Esophagus squamous epithelium (tissue), 5 donors: ENCODE data around the gene NRXN2. TPM values are rescaled to one million over a fixed set of nuclear protein-coding genes. Genes with fewer than 3 reads are reported as not detected.

ENCODE experiments used
- DNase-seq: peaks from one replicate; lab custom pipeline; 2025; lab: John Stamatoyannopoulos, UW
- H3K27ac ChIP-seq, 4 donors: fragments of 200-600 bp; sonication (generic); one replicate each; pipeline ENCODE4 v1.5.1; 2016 to 2019; ENCODE audit warnings: mild to moderate bottlenecking in 1 of 4
- H3K27me3 ChIP-seq, 4 donors: fragments of 200-600 bp; sonication (generic); 1 replicate in 3 of 4; 2 replicates in 1 of 4; pipeline versions ENCODE4 v1.5.1 to v1.6.0; 2017 to 2021; ENCODE audit warnings: antibody characterized with exemption in 1 of 4
- H3K36me3 ChIP-seq, 3 donors: fragments of 200-600 bp; sonication (generic); one replicate each; pipeline ENCODE4 v1.5.1; 2016 to 2019
- H3K4me1 ChIP-seq, 3 donors: fragments of 200-600 bp; sonication (generic); one replicate each; pipeline ENCODE4 v1.5.1; 2017 to 2019
- H3K4me3 ChIP-seq, 4 donors: fragments of 200-600 bp; sonication (generic); 1 replicate in 3 of 4; 2 replicates in 1 of 4; pipeline ENCODE4 v1.5.1; 2016 to 2019; ENCODE audit warnings: mild to moderate bottlenecking in 2 of 4, moderate library complexity in 1 of 4
- H3K9me3 ChIP-seq, 3 donors: fragments of 200-600 bp; sonication (generic); one replicate each; pipeline ENCODE4 v1.5.1; 2016 to 2019
- POLR2A ChIP-seq, 4 donors: fragments of 450-650 bp; IDR thresholded peaks; one replicate each; pipeline ENCODE4 v1.6.1; 2017; ENCODE audit warnings: antibody characterized with exemption in 4 of 4, mild to moderate bottlenecking in 4 of 4, moderate library complexity in 3 of 4
- WGBS, 2 donors: methylation state at CpG; one replicate each; pipeline ENCODE4 v1.1.5; 2018; 5-methylcytosine and 5-hydroxymethylcytosine counted together
- intact Hi-C: fragments of 100-400 bp; cut with DNase I; formaldehyde crosslinking; loops from one replicate; pipeline ENCODE4 v1.15.0; 2022
- total RNA-seq, 4 donors: library from RNA; depleted of rRNA; stranded (reverse); fragments of >200 nt; gene quantifications; one replicate each; pipeline ENCODE4 v1.1.0, GENCODE V29; 2016
- TF ChIP-seq, protein P1 (sequence below), 6 experiments: fragments of 450-650 bp in 4 of 6; fragments of 200-600 bp in 2 of 6; sonication (generic) in 2 of 6; IDR thresholded peaks; one replicate each; pipeline ENCODE4 v1.5.1; 2016 to 2019; ENCODE audit warnings: antibody characterized with exemption in 6 of 6, mild to moderate bottlenecking in 4 of 6, moderate library complexity in 4 of 6
- donor health status: DM: yes; HTN: yes; CAD: no.

Gene NRXN2
- total RNA-seq, 4 donors from 2014 or later = 0.38 TPM; not detected in 3

DNA sequence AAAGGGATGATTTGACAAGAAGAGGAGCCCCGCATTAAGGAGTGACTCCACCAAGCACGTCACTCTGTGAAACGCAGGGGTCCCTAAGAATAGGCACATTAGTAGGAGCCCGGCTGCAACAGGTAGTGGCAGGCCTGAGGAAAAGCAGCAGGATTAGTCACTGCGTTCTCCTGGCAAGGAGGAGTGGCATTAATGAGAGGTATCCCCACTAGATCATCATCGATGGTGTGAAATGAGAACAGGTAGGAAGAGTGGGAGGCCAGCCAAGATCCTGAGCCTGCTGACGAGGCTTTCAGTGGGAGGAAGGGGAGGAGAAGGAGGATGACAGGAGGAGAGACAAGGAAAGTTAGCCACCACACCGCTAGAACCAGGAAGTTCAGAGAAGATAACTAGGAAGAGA is 38.6 kb downstream of the NRXN2 start:
- WGBS, 2 donors = 13 to 40% methylated on average over 8 of the region's 8 CpGs
- Histone ChIP-seq H3K27me3 (peaks cover 0 to 10% (median 0%) of the 10 kb centered on the region in 4 donors), H3K4me1 (peaks cover 0 to 34% (median 6%) of the 10 kb centered on the region in 3 donors), H3K36me3 (no peaks in the 10 kb centered on the region), H3K4me3 (no peak overlapping the region), H3K27ac (no peak overlapping the region), H3K9me3 (no peaks in the 10 kb centered on the region)
- intact Hi-C loops = no loop called here
- DNase-seq = no peak
- TF ChIP-seq, protein P1, sequence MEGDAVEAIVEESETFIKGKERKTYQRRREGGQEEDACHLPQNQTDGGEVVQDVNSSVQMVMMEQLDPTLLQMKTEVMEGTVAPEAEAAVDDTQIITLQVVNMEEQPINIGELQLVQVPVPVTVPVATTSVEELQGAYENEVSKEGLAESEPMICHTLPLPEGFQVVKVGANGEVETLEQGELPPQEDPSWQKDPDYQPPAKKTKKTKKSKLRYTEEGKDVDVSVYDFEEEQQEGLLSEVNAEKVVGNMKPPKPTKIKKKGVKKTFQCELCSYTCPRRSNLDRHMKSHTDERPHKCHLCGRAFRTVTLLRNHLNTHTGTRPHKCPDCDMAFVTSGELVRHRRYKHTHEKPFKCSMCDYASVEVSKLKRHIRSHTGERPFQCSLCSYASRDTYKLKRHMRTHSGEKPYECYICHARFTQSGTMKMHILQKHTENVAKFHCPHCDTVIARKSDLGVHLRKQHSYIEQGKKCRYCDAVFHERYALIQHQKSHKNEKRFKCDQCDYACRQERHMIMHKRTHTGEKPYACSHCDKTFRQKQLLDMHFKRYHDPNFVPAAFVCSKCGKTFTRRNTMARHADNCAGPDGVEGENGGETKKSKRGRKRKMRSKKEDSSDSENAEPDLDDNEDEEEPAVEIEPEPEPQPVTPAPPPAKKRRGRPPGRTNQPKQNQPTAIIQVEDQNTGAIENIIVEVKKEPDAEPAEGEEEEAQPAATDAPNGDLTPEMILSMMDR (IDR thresholded peaks at IDR 0.05) = no peak

DNA sequence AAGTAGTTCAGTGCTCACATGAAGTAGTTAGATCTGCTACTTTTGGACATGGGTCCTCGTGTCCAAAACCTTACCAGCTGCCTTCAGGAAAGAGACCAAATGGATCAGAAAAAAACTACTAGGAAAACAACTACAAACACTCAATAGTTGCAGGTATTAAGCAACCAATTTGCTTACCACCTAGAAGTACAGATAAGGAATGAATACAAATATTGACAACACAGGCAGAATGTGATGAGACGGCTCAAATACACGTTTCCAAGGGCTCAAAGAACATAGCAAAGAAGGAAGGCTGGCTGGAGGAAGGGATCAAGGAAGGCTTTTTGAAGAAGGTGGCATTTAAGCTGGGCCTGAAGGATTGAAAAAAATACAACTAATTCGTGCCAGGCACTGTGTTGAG is 41.8 kb downstream of the NRXN2 start:
- Histone ChIP-seq H3K27me3 (peaks cover 0 to 39% (median 0%) of the 10 kb centered on the region in 4 donors), H3K27ac (no peak overlapping the region), H3K4me3 (no peak overlapping the region), H3K9me3 (no peaks in the 10 kb centered on the region), H3K4me1 (peaks cover 0 to 12% (median 0%) of the 10 kb centered on the region in 3 donors), H3K36me3 (no peaks in the 10 kb centered on the region)
- WGBS, 2 donors = 56 to 64% methylated on average over 4 of the region's 4 CpGs
- no peak for DNase-seq
- intact Hi-C loops = no loop called here
- TF ChIP-seq, protein P1 (IDR thresholded peaks at IDR 0.05) = no peak
- TF ChIP-seq POLR2A (IDR thresholded peaks at IDR 0.05) = no peak

DNA sequence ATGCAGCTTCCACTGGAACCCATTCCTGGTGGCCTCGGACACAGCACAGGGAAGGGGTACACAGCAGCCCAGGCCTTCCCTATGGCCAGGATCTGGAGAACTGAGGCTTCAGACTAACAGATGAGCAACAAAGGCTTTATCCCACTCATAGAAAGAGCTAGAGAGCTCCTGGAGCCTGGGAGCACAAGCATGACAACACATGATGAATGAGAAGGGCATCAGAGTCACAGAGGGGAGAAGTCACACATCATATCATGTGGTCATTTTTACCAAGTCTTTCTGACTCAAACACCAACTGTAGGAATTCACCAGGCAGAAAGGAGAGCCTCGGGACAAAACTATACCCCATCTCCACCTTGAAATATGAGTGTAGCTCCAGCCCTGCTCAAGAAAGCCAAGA is 43.2 kb downstream of the NRXN2 start:
- no peaks in the 10 kb centered on the region for H3K36me3 ChIP-seq
- TF ChIP-seq, protein P1 (IDR thresholded peaks at IDR 0.05) = no peak
- WGBS, 2 donors = 33 to 67% methylated on average over 1 of the region's 2 CpGs

DNA sequence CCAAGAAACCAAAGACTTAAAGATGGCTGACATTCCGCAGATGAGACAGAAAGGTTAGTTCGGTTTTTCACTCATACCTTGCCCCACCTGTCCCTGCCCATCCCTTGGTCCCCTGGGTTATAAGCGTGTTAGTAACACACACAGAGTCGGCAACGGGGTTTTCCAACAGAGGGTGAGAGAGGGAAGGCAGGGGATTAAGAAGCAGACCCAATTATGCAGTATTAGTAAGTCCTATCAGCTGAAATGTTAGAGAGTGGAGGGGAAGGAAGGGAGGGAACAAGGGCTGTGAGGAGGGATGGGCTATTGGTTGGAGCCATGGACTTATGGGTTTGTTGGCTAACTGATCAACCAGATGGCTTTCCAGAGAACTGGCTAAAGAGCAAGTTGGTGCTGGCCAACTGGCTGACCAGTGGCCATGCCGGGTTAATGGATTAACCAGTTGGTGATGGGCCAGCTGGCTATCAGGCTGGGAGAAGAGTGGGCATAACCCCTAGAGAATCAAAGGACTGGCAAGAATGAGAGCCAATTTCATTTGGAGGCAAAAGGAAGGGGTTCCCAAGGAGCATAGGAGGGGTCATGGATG is 45.5 kb downstream of the NRXN2 start:
- no peak for DNase-seq
- Histone ChIP-seq H3K27me3 (peaks cover 0 to 76% (median 0%) of the 10 kb centered on the region in 4 donors), H3K4me1 (peaks cover 0 to 16% (median 9%) of the 10 kb centered on the region in 3 donors), H3K36me3 (no peaks in the 10 kb centered on the region), H3K27ac (no peak overlapping the region), H3K4me3 (no peak overlapping the region), H3K9me3 (no peaks in the 10 kb centered on the region)
- intact Hi-C loops = no loop called here
- TF ChIP-seq POLR2A (IDR thresholded peaks at IDR 0.05) = no peak
- TF ChIP-seq, protein P1 (IDR thresholded peaks at IDR 0.05) = no peak
- WGBS, 2 donors = 68 to 76% methylated on average over 6 of the region's 6 CpGs

More for the DNA sequence above, 43.2 kb downstream of the NRXN2 start:
- Histone ChIP-seq H3K4me3 (no peak overlapping the region), H3K27ac (no peak overlapping the region), H3K4me1 (peaks cover 0 to 24% (median 9%) of the 10 kb centered on the region in 3 donors), H3K27me3 (peaks cover 0 to 52% (median 0%) of the 10 kb centered on the region in 4 donors), H3K9me3 (no peaks in the 10 kb centered on the region)
- intact Hi-C loops = no loop called here
- DNase-seq = no peak

DNA sequence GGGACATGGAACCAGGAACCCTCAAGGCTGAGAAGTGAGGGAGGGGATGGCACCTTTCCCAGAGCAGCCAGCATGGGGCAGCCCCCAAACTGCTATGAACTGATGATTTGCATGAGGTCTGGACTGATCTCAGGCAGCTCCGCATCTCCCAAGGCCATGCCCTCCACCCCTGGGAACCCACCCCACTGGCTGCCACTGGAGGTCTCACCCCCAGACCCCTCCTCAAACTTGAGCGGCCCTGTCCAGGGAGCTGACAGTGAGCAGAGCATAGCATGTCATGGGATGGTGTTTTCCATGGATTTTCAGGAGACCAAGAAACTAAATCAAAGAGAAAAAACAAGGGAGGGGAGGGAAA is 46.8 kb downstream of the NRXN2 start:
- H3K9me3 ChIP-seq = no peaks in the 10 kb centered on the region
- TF ChIP-seq POLR2A (IDR thresholded peaks at IDR 0.05) = no peak
- TF ChIP-seq, protein P1 (IDR thresholded peaks at IDR 0.05) = no peak
- DNase-seq = no peak
- H3K27ac ChIP-seq = no peak overlapping the region
- peaks cover 0 to 80% (median 0%) of the 10 kb centered on the region in 4 donors for H3K27me3 ChIP-seq
- no peaks in the 10 kb centered on the region for H3K36me3 ChIP-seq
- 63% methylated on average over 2 of the region's 2 CpGs; no CpG with 5 or more reads in 1 of the 2 donors for WGBS, 2 donors
- intact Hi-C loops = no loop called here
- peaks cover 0 to 16% (median 9%) of the 10 kb centered on the region in 3 donors for H3K4me1 ChIP-seq
- H3K4me3 ChIP-seq = no peak overlapping the region
